ENCODE data around the gene CAND1. TPM values are rescaled to one million over a fixed set of nuclear protein-coding genes. Genes with fewer than 3 reads are reported as not detected.

CAND1 gene
- total RNA-seq, 1 experiment from 2014 or later, result 117 TPM

DNA sequence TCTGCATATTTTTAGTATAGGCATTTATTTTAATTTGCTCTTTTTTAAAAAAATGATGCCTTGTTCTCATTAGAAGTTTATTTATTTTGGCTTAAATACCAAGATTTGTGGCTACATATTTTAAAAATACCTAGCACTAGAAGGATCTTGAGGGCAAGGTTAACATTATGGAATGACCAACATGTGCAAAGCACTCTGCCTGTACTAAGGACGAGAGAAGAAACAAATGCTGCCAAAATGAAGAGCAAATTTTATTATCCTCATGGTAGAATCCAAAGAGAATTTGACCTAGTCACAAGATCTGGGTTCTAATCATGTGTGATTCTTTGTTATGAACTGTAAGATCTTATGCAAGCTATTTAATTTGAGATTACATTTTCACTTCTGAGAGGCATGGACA, 2.8 kb downstream of the CAND1 start:
- peaks cover 39% of the 10 kb centered on the region for H4K20me1 ChIP-seq (ENCODE audit: insufficient read depth, low read depth, low read length)
- no peak overlapping the region for H2AFZ ChIP-seq (ENCODE audit: low read length)
- no peaks in the 10 kb centered on the region for H3K9me2 ChIP-seq (replicated peaks; ENCODE audit: insufficient read depth, low read length)
- peaks cover 30% of the 10 kb centered on the region for H3K36me3 ChIP-seq (ENCODE audit: insufficient read depth, low read length)
- H3K27me3 ChIP-seq (ENCODE audit: low read length), result no peaks in the 10 kb centered on the region
- 0 out of 2 replicates have a peak overlapping the region, but pooled peaks have one; percentile 98 for H3K9ac ChIP-seq (ENCODE audit: low read length)
- no peak for DNase-seq
- H3K4me2 ChIP-seq (ENCODE audit: low read depth, low read length, poor library complexity, severe bottlenecking), result peak overlapping the region; percentile 95
- H3K27ac ChIP-seq (ENCODE audit: low read length), result no peak overlapping the region
- peaks cover 45% of the 10 kb centered on the region for H3K4me1 ChIP-seq (ENCODE audit: low read length)
- peak overlapping the region; percentile 96 for H3K4me3 ChIP-seq (ENCODE audit: low read length)
- H3K9me3 ChIP-seq (ENCODE audit: low read length), result no peaks in the 10 kb centered on the region
- peaks cover 78% of the 10 kb centered on the region for H3K79me2 ChIP-seq (ENCODE audit: low read length)

DNA sequence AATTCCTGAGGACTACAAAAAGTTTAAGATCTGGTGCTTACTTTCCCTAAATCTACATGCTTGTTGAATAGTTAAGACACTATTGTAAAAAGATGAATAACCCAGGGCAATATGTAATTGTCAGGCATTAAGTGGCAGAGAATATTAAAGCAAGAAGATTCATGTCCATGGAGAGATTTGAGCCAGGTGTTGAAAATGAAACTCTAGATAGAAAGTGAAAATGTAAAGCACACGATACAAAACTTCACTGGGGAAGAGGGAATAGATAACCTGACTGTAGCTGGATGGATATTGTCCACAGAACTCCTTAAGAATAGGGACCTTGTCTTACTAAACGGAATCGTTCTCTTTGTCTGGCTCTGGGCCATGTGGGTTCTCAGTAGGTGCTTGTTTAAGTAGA, 5.0 kb downstream of the CAND1 start:
- H3K9me2 ChIP-seq (replicated peaks; ENCODE audit: insufficient read depth, low read length), result no peaks in the 10 kb centered on the region
- H3K27ac ChIP-seq (ENCODE audit: low read length), result no peak overlapping the region
- no peaks in the 10 kb centered on the region for H3K27me3 ChIP-seq (ENCODE audit: low read length)
- peaks cover 40% of the 10 kb centered on the region for H3K36me3 ChIP-seq (ENCODE audit: insufficient read depth, low read length)
- peaks cover 51% of the 10 kb centered on the region for H4K20me1 ChIP-seq (ENCODE audit: insufficient read depth, low read depth, low read length)
- no peak for DNase-seq
- H3K79me2 ChIP-seq (ENCODE audit: low read length), result peaks cover 100% of the 10 kb centered on the region
- no peak overlapping the region for H3K4me3 ChIP-seq (ENCODE audit: low read length)
- H3K9me3 ChIP-seq (ENCODE audit: low read length), result no peaks in the 10 kb centered on the region
- no peak overlapping the region for H3K9ac ChIP-seq (ENCODE audit: low read length)
- no peak overlapping the region for H2AFZ ChIP-seq (ENCODE audit: low read length)
- peaks cover 35% of the 10 kb centered on the region for H3K4me1 ChIP-seq (ENCODE audit: low read length)
- peak overlapping the region; percentile 13 for H3K4me2 ChIP-seq (ENCODE audit: low read depth, low read length, poor library complexity, severe bottlenecking)

GRCh38 chr12:67275380-67275913, 6.3 kb downstream of the CAND1 start:
- H4K20me1 ChIP-seq (ENCODE audit: insufficient read depth, low read depth, low read length), result peaks cover 53% of the 10 kb centered on the region

GRCh38 chr12:67276421-67276820, 7.3 kb downstream of the CAND1 start:
- H2AFZ ChIP-seq (ENCODE audit: low read length), result no peak overlapping the region
- H3K9ac ChIP-seq (ENCODE audit: low read length), result no peak overlapping the region
- H3K79me2 ChIP-seq (ENCODE audit: low read length), result peaks cover 99% of the 10 kb centered on the region
- peaks cover 43% of the 10 kb centered on the region for H3K36me3 ChIP-seq (ENCODE audit: insufficient read depth, low read length)
- H3K4me2 ChIP-seq (ENCODE audit: low read depth, low read length, poor library complexity, severe bottlenecking), result no peak overlapping the region
- no peak for DNase-seq
- H3K27ac ChIP-seq (ENCODE audit: low read length), result no peak overlapping the region
- H3K4me3 ChIP-seq (ENCODE audit: low read length), result no peak overlapping the region
- peaks cover 49% of the 10 kb centered on the region for H4K20me1 ChIP-seq (ENCODE audit: insufficient read depth, low read depth, low read length)
- H3K9me2 ChIP-seq (replicated peaks; ENCODE audit: insufficient read depth, low read length), result no peaks in the 10 kb centered on the region
- H3K27me3 ChIP-seq (ENCODE audit: low read length), result no peaks in the 10 kb centered on the region
- H3K4me1 ChIP-seq (ENCODE audit: low read length), result peaks cover 29% of the 10 kb centered on the region
- no peaks in the 10 kb centered on the region for H3K9me3 ChIP-seq (ENCODE audit: low read length)

More at GRCh38 chr12:67275380-67275913, 6.3 kb downstream of the CAND1 start:
- H3K9ac ChIP-seq (ENCODE audit: low read length), result no peak overlapping the region
- H3K4me1 ChIP-seq (ENCODE audit: low read length), result peaks cover 35% of the 10 kb centered on the region
- H3K79me2 ChIP-seq (ENCODE audit: low read length), result peaks cover 100% of the 10 kb centered on the region
- DNase-seq, result no peak
- peaks cover 40% of the 10 kb centered on the region for H3K36me3 ChIP-seq (ENCODE audit: insufficient read depth, low read length)
- no peaks in the 10 kb centered on the region for H3K9me2 ChIP-seq (replicated peaks; ENCODE audit: insufficient read depth, low read length)
- H3K9me3 ChIP-seq (ENCODE audit: low read length), result no peaks in the 10 kb centered on the region
- H3K27me3 ChIP-seq (ENCODE audit: low read length), result no peaks in the 10 kb centered on the region
- no peak overlapping the region for H3K4me3 ChIP-seq (ENCODE audit: low read length)
- H2AFZ ChIP-seq (ENCODE audit: low read length), result no peak overlapping the region
- no peak overlapping the region for H3K4me2 ChIP-seq (ENCODE audit: low read depth, low read length, poor library complexity, severe bottlenecking)
- no peak overlapping the region for H3K27ac ChIP-seq (ENCODE audit: low read length)

- no peak for DNase-seq
- H3K4me1 ChIP-seq (ENCODE audit: low read length), result peaks cover 2% of the 10 kb centered on the region
- peaks cover 39% of the 10 kb centered on the region; the same call in 1 of the 2 replicates for H4K20me1 ChIP-seq (ENCODE audit: insufficient read depth, low read depth, low read length)
- H3K27me3 ChIP-seq (ENCODE audit: low read length), result no peaks in the 10 kb centered on the region
- H3K4me3 ChIP-seq (ENCODE audit: low read length), result no peak overlapping the region
- H3K9me3 ChIP-seq (ENCODE audit: low read length), result no peaks in the 10 kb centered on the region
- H3K79me2 ChIP-seq (ENCODE audit: low read length), result peaks cover 99% of the 10 kb centered on the region
- no peak overlapping the region for H3K27ac ChIP-seq (ENCODE audit: low read length)
- H2AFZ ChIP-seq (ENCODE audit: low read length), result no peak overlapping the region
- peaks cover 43% of the 10 kb centered on the region for H3K36me3 ChIP-seq (ENCODE audit: insufficient read depth, low read length)
- H3K4me2 ChIP-seq (ENCODE audit: low read depth, low read length, poor library complexity, severe bottlenecking), result no peak overlapping the region
- H3K9me2 ChIP-seq (replicated peaks; ENCODE audit: insufficient read depth, low read length), result no peaks in the 10 kb centered on the region
- no peak overlapping the region for H3K9ac ChIP-seq (ENCODE audit: low read length)
Measured at GRCh38 chr12:67279637-67280036, 10.5 kb downstream of the CAND1 start.

DNA sequence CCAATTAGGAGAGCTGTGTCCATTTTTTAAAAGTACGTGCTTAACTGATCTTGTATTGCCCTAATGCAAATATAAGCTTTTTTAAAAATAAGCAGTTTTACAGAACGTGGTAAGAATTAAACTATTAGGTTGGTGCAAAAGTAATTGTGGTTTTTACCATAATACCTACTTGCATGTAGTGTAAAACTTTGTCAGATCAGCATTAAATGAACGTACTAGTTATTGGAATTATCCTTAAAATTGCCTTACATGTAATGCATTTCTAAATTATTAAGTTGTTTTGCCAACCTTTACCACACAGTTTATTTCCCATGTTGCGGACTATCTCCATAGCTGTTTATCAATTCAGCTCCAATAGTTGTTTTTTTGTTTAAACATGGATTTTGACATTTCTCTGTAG, 10.9 kb downstream of the CAND1 start:
- H3K27me3 ChIP-seq (ENCODE audit: low read length), result no peaks in the 10 kb centered on the region
- no peaks in the 10 kb centered on the region for H3K9me2 ChIP-seq (replicated peaks; ENCODE audit: insufficient read depth, low read length)
- H3K9ac ChIP-seq (ENCODE audit: low read length), result no peak overlapping the region
- H3K27ac ChIP-seq (ENCODE audit: low read length), result no peak overlapping the region
- no peaks in the 10 kb centered on the region; the same call in 1 of the 2 replicates for H3K4me1 ChIP-seq (ENCODE audit: low read length)
- no peak overlapping the region for H3K4me3 ChIP-seq (ENCODE audit: low read length)
- peaks cover 99% of the 10 kb centered on the region for H3K79me2 ChIP-seq (ENCODE audit: low read length)
- peaks cover 45% of the 10 kb centered on the region for H3K36me3 ChIP-seq (ENCODE audit: insufficient read depth, low read length)
- no peaks in the 10 kb centered on the region for H3K9me3 ChIP-seq (ENCODE audit: low read length)
- no peak for DNase-seq
- H4K20me1 ChIP-seq (ENCODE audit: insufficient read depth, low read depth, low read length), result peaks cover 37% of the 10 kb centered on the region; the same call in 1 of the 2 replicates
- H2AFZ ChIP-seq (ENCODE audit: low read length), result no peak overlapping the region
- no peak overlapping the region for H3K4me2 ChIP-seq (ENCODE audit: low read depth, low read length, poor library complexity, severe bottlenecking)

DNA sequence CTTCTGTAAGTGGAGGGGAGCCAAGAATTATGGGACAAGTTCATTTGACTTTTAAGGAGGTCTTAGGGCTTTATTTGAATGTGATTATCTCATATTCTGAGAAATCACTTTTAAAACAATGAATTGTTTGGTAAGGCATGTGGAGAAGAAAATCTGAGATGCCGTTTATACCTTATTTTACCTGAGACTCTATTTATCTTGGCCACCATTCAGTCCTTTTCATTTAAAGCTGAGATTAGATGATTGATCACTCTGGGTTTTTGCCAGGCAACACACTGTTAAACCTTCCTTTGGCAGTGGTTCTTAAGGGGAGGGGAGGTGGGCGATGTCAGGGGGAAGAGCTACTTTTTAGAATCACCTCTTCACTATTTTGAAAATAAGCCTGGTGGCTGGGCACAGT, 11.4 kb downstream of the CAND1 start:
- peaks cover 48% of the 10 kb centered on the region for H3K36me3 ChIP-seq (ENCODE audit: insufficient read depth, low read length)
- H3K9ac ChIP-seq (ENCODE audit: low read length), result no peak overlapping the region
- H3K4me2 ChIP-seq (ENCODE audit: low read depth, low read length, poor library complexity, severe bottlenecking), result no peak overlapping the region
- no peaks in the 10 kb centered on the region for H3K9me2 ChIP-seq (replicated peaks; ENCODE audit: insufficient read depth, low read length)
- no peaks in the 10 kb centered on the region for H3K27me3 ChIP-seq (ENCODE audit: low read length)
- H3K79me2 ChIP-seq (ENCODE audit: low read length), result peaks cover 99% of the 10 kb centered on the region
- H2AFZ ChIP-seq (ENCODE audit: low read length), result no peak overlapping the region
- H3K27ac ChIP-seq (ENCODE audit: low read length), result no peak overlapping the region
- DNase-seq, result no peak
- no peak overlapping the region for H3K4me3 ChIP-seq (ENCODE audit: low read length)
- H3K4me1 ChIP-seq (ENCODE audit: low read length), result no peaks in the 10 kb centered on the region; the same call in 1 of the 2 replicates
- H3K9me3 ChIP-seq (ENCODE audit: low read length), result no peaks in the 10 kb centered on the region
- peaks cover 34% of the 10 kb centered on the region; the same call in 1 of the 2 replicates for H4K20me1 ChIP-seq (ENCODE audit: insufficient read depth, low read depth, low read length)

DNA sequence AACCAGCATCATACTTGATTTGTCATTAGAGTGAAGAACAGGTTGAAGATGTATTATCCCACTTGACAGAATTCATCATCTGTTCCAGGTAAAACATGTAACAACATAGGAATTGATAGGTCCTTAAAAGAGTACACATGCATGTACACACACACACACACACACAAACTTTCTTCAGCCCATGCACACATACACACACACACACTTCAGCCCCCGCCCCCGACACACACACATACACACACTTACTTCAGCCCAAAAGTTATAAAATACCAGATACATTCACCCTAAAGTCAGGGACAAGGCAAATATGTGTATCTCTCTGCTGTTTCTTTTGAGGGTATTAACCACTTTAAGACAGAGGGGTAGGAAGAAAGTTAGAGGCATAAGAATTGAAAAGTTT, 15.4 kb downstream of the CAND1 start:
- Histone ChIP-seq H3K79me2 (ENCODE audit: low read length) (peaks cover 99% of the 10 kb centered on the region), H3K27me3 (ENCODE audit: low read length) (no peaks in the 10 kb centered on the region), H3K4me2 (ENCODE audit: low read depth, low read length, poor library complexity, severe bottlenecking) (no peak overlapping the region), H4K20me1 (ENCODE audit: insufficient read depth, low read depth, low read length) (peaks cover 23% of the 10 kb centered on the region; the same call in 1 of the 2 replicates), H3K4me1 (ENCODE audit: low read length) (no peaks in the 10 kb centered on the region; the same call in 1 of the 2 replicates), H3K9me3 (ENCODE audit: low read length) (no peaks in the 10 kb centered on the region), H3K9me2 (replicated peaks; ENCODE audit: insufficient read depth, low read length) (no peaks in the 10 kb centered on the region), H3K4me3 (ENCODE audit: low read length) (no peak overlapping the region), H2AFZ (ENCODE audit: low read length) (no peak overlapping the region), H3K36me3 (ENCODE audit: insufficient read depth, low read length) (peaks cover 44% of the 10 kb centered on the region; the same call in 1 of the 2 replicates), H3K27ac (ENCODE audit: low read length) (no peak overlapping the region), H3K9ac (ENCODE audit: low read length) (no peak overlapping the region)
- no peak for DNase-seq

Data from Karpas-422 (cell line).